PC-3 (cell line): Measurements from ENCODE around the gene CCR5AS.

ENCODE experiments used
- CTCF ChIP-seq: fragments of 300-600 bp; sonication (generic); conservative IDR thresholded peaks from 2 replicates; pipeline ENCODE4 v1.5.1; 2017; ENCODE audit warnings: antibody characterized with exemption, low read depth, mild to moderate bottlenecking, low read length
- EZH2 ChIP-seq: fragments of 300-600 bp; sonication (generic); IDR thresholded peaks from one replicate; pipeline ENCODE4 v1.6.1; 2017; ENCODE audit warnings: antibody characterized with exemption, mild to moderate bottlenecking, low read length; ENCODE audit not compliant: unreplicated experiment
- EZH2phosphoT487 ChIP-seq: fragments of 300-600 bp; sonication (generic); IDR thresholded peaks from 2 replicates; pipeline ENCODE4 v1.6.1; 2018; ENCODE audit warnings: mild to moderate bottlenecking, antibody characterized with exemption, low read length, borderline replicate concordance

- TF ChIP-seq CTCF = no peak
- no peak for TF ChIP-seq EZH2
- TF ChIP-seq EZH2phosphoT487 = no peak
These were observed 50.0 kb downstream of the CCR5AS start for GRCh38 chr3:46356909-46357308.
